Nucleus accumbens (tissue), 56 donors: ENCODE data around the gene TMEM134.
"Not testable (repeated sequence)": the region's sequence is repeated elsewhere in the genome, so short reads cannot be mapped to it uniquely, and the experiment has no call there.

Experiments
- DNase-seq, 56 donors: peaks; one replicate each; lab custom pipeline; 2025; lab: John Stamatoyannopoulos, UW

Gene TMEM134

DNA sequence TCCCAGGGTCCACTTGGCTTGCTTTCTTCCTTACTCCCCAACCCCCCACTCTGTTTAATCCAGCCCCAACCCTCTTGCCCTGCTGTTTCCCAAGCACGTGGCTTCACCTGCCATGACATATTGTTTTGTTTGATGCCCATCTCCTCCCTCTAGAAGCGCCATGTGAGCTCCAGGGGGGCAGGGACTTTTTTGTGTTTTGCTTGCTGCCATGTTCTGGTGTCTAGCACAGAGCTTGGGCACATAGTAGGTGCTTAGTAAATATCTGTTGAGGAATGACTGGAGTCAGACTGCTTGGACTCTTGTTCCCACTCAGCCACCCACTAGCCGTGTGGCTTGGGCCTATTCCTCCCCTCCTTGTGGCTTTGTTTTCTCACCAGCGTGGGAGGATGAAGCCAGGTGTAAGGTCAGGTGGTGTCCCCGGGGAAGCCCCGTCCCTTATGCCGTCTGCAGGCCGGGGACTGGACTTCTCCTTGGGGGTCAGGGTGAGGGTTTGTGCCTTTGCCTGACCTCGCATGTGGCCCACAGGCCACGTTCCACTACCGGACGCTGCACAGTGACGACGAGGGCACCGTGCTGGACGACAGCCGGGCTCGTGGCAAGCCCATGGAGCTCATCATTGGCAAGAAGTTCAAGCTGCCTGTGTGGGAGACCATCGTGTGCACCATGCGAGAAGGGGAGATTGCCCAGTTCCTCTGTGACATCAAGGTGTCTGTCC lies 17.6 kb upstream of the TMEM134 start:
- no peak for DNase-seq

DNA sequence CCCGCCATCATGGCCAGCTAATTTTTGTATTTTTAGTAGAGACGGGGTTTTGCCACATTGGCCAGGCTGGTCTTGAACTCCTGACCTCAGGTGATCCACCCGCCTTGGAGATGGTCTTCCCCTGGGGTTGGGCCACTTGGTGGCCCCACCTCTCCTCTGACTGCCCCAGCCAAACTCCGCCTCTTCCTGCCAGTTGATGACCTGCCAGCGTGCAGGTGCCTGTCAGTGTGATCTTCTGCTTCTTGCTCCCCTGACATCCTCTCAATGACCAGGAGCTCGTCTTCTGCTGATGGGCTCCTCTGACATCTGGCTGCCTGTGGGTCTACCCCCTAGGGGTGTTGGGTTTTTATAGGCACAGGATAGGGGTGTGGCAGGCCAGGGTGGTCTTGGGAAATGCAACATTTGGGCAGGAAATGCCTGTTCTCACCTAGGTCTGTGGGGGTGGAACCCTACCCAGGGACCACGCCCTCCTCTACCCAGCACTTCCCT lies 16.9 kb upstream of the TMEM134 start:
- DNase-seq, result not testable (repeated sequence)

DNA sequence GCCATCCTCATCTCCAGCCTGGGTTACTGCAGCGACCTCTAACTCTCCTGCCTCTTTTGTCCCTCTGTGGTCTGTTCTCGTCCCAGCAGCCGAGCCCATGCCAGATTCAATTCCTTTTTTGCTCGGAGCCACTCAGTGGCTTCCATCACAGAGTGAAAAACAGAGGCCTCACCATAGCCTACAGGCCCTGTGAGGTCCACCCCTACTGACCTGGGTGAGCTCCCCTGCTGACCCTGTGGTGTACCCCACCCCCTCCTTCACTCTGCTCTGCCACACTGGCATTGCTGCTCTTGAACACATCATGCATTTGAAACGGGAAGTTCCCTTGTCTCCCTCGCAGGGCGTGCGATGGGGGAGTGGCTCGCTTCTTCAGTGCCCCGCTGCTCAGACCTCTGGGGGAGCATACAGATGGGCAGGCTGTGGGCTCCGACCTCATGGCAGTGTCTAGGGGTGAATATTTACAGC lies 15.8 kb upstream of the TMEM134 start:
- peak in 4 of 56 donors; percentile 14 to 39 (median 26) for DNase-seq

DNA sequence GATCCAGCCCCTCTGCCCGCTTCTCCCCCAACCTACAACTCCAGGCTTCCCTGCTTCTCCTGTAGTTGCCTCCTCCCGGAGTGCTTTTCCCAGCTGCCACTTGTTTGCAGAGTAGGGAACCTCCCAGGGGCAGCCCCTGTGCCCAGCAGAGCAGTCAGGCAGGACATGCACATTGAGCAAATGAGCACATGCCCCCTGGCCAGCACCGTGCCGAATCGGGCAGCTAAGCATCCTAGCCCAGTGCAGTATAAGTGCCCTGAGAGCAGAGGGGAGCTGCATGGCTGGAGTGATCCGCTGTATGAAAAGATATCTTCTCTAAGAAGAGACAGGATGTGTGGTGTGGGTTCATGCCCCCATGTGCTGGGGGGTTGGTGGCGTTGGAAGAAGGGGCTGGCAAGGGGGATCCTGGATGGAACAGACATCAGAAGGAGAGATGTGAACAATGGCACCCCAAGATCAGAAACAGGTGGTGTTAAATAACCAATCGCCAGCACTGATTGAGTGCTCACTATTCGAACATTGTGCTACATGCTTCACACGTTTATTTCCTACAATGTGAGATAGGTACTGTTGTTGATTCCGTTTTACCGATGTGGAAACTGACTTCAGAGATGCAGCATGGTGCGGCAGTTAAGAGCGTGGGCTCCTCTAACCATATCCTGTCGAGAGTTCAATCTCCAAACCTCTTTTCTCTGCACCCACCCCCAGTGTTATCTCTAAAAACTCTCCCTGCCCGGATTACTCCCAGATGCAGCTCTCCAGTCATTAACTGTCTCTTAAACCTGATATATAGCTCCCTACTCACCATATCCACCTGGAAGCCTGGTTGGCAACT lies 15.0 kb upstream of the TMEM134 start:
- DNase-seq, result no peak

DNA sequence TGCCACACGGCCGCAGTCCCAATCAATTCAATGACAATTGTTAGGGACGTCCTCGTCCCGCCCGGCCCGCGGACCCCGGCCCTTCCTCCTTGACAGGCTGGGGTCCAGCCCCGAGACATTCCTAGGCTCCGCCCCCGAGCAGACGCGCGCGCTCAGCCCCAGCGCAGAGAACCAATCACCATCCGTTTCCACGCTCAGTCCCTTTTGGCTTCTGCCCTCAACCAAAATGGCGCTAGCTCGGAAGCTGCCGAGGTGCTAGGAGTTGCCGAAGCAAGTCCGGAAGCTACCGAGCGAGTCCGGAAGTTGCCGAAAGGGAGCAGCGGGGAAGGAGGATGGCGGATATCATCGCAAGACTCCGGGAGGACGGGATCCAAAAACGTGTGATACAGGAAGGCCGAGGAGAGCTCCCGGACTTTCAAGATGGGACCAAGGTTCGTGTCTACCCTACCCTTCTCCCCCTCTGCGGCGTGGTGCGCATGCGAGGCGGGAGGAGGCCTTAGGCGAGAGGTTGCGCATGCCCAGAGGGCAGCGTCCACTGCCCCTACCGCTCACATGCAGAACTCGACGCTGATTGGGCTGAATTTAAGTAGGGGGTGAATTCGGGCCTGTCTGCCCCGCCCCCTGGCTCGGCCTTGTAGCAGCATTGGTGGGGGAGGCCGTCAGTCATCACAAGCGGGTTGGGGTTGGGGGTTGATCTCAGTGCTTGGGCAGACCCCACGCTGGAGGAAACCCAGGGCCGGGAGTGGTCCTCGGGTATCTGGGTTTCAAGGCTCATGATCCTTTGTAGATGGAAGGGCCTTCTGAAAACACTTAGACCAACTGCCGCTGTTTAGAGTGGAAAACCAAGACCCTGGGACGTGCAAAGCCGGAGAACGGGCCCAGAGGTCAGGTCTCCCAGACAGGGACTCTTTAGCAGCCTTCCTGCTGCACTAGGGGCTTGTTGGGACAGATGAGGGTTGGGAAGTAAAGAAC lies 14.1 kb upstream of the TMEM134 start, which contains the start of gene AIP:
Gene AIP, plus strand, starts transcription at position 200 of the 972 bp plus-strand sequence. Its CDS starts 133 bp downstream, at position 333.
- DNase-seq, result peak; percentile 75 to 100 (median 97)

DNA sequence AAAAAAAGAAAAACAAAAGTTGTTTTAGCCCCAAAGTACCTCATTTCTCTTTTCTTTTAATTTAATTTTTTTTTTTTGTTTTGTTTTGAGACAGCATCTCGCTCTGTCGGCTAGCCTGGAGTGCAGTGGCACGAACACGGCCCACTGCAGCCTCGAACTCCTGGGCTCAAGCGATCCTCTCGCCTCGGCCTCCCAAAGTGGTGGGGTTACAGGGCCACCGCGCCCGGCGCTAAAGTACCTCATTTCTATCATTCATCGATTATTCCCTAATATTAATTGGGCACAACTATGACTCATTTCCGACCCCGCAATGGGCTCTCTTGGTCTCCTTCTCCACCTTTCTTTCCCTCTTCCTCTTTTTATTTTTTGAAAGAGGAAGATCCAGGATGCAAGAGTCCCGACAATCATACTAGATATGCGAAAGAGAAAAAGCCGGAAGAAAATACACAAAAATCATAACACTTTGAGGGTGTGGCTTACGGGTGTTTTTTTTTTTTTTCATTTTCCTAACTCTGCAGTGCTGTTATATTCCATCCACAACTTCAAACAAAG lies 13.3 kb upstream of the TMEM134 start:
- no peak for DNase-seq

DNA sequence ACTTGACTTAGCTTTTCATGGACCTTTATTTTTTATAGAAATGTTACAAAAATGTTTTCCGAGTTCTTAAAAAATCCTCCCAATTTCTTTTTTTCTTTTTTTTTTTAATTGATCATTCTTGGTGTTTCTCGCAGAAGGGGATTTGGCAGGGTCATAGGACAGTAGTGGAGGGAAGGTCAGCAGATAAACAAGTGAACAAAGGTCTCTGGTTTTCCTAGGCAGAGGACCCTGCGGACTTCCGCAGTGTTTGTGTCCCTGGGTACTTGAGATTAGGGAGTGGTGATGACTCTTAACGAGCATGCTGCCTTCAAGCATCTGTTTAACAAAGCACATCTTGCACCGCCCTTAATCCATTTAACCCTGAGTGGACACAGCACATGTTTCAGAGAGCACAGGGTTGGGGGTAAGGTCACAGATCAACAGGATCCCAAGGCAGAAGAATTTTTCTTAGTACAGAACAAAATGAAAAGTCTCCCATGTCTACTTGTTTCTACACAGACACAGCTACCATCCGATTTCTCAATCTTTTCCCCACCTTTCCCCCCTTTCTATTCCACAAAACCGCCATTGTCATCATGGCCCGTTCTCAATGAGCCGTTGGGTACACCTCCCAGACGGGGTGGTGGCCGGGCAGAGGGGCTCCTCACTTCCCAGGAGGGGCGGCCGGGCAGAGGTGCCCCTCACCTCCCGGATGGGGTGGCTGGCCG lies 8.4 kb upstream of the TMEM134 start:
- not testable (repeated sequence) for DNase-seq

DNA sequence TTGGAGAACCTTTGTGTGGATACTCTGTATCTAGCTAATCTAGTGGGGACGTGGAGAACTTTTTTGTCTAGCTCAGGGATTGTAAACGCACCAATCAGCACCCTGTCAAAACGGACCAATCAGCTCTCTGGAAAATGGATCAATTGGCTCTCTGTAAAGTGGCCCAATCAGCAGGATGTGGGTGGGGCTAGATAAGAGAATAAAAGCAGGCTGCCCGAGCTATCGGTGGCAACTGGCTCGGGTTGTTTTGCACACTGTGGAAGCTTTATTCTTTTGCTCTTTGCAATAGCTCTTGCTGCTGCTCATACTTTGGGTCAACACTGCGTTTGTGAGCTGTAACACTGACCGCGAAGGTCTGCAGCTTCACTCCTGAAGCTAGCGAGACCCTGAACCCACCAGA lies 7.6 kb upstream of the TMEM134 start:
- not testable (repeated sequence) for DNase-seq

DNA sequence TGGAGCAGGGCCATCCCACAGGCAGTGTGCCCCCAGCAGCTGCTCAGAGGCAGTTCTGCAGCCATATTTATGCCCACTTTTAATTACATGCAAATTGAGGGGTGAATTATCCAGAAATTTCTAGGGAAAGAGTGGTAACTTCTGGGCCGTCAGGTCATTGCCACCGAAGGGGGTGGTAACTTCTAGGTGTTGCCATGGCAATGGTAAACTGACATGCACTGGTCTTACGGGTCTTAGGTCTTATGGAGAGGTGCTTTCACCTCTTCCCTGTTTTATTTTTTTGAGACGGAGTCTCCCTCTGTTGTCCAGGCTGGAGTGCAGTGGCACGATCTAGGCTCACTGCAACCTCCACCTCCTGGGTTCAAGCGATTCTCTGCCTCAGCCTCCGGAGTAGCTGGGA lies 3.8 kb upstream of the TMEM134 start:
- no peak for DNase-seq

DNA sequence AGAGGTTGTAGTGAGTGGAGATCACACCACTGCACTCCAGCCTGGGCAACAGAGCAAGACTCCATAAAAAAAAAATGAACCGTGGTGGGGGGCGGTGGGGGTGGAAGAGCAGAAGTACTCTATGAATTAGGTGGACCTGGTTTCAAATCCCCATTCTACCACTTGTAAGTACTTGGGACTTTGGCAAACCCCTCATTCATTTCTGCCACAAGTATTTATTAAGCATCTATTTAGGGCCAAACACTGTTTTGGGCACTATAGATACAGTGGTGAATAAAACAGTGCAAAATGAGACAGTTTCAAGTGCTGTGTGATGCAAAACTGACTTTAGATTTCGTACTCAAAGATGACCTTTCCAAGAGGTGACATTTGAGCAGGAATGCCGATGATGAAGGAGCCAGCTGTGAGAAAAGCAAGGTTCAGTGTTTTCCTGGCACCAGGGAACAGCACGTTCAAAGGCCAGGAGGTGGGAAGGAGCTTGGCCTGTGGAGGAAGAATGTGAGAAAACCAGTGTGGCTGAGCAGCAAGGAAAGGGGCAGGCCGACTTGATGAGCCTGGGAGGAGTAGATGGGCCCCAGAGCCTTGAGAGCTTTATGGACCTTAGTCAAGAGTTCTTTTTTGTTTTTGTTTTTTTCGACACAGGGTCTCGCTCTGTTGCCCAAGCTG lies 1.4 kb upstream of the TMEM134 start:
- DNase-seq, result no peak

DNA sequence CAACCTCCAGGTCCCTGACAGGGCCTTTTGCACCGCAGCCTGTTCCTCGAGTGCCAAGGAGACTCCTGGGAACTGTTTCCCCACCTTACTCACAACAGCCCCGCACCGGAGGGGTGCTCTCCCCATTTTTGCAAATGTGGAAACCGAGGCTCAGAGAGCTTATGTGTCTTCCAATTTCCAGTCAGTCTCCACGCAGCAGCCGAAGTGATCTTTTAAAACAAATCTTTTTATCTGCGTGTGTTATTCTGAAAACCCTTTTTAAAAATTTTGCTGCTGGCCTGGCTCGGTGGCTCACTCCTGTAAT lies 409 bp upstream of the TMEM134 start:
- no peak for DNase-seq

DNA sequence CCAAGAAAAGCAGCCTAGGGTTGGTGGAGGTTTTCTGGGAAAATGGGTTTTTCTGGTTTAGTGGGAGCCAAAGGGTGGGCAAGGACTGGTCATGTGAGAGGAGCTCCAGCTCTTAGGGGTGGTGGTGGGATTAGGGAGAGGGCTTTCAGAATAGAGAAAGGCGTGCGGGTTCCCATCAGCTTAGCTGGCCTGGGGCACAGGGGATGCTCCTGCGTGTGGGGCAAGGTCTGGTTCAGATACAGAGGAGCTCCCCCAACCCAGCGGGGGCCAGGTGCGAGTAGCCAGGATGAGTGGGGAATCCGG lies 644 bp downstream of the TMEM134 start:
- no peak for DNase-seq

DNA sequence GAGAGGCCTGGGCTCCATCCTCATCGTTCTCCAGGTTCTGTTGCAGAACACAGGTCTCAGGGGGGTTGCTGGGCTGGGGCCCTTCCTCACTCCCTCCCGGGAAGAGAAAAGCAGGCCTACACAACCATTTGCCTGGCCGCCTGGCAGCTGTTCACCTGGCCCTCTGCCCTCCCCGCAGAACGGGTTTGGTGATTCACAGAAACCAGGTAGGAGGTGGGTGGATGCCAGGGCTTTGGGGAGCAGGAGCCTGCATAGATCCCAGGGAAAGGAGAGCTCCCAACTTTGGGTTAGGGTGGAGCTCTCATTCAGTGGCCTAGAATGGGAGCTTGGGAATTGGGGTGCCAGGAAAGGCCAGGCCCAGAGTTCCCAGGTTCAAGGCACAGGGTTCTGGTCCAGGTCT lies 995 bp downstream of the TMEM134 start:
- peak in 22 of 56 donors; percentile 14 to 54 (median 34) for DNase-seq

DNA sequence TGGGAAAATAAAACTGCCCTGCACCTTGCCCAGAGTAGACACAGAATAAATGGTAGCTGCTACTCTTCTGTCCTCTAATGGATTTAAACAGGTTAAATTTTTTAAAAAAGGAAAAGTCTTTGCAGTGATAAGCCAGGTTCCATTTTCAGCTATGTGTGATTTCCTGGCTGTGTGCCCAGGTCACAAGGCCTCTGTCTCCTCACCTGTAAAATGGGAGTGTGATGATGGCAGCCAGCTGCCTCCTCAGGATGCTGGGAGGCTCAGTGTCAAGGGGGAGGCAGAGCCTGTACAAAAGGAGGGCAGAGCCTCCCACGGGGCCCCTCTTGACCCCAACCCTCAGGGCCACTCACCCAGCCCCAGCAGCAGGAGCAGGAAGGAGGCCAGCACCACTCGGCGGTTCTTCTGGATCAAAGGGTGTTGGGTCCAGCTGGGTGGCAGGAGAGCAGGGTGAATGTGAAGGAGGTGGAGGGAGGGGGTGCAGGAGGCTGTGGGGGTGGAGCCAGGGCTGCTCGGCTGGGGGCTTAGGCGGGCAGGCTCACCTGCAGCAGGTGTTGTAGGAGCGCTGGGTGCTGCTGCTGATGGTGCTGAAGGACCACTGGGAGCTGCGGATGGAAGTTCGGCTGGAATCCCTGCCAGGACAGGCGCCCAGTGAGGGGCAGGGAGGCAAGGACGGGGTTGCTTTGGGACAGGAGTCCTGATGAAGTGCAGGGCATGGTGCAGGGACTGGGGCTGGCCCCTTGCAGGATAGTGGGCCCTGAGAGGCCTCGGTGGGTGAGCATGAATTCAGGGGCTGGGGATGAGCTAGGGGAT lies 1.9 kb downstream of the TMEM134 start:
- DNase-seq, result no peak

DNA sequence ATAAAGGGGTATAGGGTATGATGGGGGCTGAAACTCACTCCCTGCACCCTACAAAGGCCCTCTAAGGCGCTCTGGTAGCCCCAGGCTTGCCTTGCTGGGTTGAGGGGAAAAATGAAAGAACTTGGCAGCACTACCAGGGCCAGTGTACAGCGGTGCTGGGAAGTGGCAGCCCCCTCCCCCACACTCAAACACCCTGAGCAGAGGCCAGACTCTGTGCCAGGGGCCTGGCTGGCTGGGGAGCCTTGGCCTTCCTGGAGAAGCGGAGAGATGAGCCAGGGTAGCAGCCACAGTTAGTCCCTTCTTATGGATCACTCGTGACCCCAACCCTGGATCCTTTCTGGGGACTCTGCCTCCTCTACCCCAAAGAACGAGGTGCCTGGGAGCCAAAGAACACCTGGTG lies 2.7 kb downstream of the TMEM134 start:
- DNase-seq, result peak in 7 of 56 donors; percentile 14 to 39 (median 24)

DNA sequence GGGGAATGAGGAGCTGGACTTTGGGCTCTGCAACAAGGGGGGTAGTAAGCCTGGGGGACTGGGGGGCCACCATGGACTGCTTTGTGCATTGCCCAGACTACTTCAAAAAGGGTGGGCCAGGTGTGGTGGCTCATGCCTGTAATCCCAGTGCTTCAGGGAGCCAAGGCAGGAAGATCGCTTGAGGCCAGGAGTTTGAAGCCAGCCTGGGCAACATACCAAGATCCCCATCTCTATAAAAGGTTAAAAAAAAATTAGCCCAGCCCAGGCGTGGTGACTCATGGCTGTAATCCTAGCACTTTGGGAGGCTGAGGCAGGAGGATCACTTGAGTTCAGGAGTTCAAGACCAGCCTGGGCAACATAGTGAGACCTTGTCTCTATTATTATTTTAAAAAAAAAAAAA lies 3.5 kb downstream of the TMEM134 start:
- DNase-seq, result not testable (repeated sequence)

DNA sequence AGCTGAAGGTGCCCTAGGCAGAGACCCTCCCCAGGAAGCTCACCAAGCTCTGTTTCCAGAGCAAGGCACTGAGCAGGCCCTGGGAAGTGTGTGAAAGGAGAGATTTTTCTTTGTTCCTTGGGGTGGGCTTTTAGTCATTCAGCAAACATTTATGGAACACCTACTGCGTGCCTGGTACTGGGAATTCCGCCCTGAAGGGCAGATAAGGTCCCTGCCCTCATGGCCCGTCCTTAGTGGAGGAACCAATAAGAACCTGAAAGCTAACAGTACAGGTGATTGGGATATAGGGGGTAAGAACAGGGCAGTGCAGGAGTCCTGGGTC lies 3.9 kb downstream of the TMEM134 start:
- no peak for DNase-seq

DNA sequence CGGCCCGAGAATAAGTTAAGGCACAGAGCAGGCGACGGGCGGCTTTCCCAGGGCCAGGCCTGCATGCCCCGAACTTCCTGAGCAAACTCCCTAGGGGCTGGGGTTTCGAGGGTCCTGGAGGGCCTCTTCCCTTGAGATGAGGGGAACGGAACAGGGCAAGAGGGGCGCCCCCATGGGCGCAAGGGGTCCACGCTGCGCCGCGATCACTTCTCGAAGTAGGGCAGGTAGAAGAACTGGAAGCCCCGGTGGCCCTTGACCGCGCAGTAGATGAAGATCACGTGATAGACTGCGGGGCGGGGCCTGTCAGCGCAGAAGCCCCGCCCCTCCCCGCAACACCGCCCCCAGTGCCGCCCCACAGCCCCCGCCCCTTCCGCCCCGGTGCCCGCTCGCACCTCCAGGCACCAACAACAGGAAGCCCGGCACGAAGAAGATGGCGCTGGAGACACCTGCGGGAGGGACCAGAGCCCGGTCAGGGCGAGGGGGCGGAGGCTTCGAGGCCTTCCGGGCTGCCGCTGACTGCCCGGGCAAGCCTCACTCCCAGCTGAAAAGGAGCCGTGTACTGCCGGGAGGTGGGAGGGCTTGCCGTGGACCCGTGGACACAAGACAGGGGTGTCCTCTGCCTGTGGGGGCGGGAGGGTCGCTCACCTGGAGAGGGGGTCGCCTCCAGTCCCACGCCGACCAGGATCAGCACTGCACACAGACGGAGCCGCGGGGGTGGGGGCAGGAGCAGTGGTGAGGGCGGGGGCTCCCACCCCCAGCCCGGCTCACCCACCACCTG lies 4.5 kb downstream of the TMEM134 start:
- peak in 51 of 56 donors; percentile 22 to 88 (median 68) for DNase-seq
